PC-3 (cell line): Measurements from ENCODE around the gene MYL5.

Experiments used
- EZH2phosphoT487 ChIP-seq: fragments of 300-600 bp; sonication (generic); IDR thresholded peaks from 2 replicates; pipeline ENCODE4 v1.6.1; 2018; ENCODE audit warnings: mild to moderate bottlenecking, antibody characterized with exemption, low read length, borderline replicate concordance
- TF ChIP-seq, protein P1 (sequence below): fragments of 300-600 bp; sonication (generic); conservative IDR thresholded peaks from 2 replicates; pipeline ENCODE4 v1.5.1; 2017; ENCODE audit warnings: antibody characterized with exemption, low read depth, mild to moderate bottlenecking, low read length

GRCh38 chr4:656436-657337 is 17.7 kb upstream of the MYL5 start:
- TF ChIP-seq, protein P1, sequence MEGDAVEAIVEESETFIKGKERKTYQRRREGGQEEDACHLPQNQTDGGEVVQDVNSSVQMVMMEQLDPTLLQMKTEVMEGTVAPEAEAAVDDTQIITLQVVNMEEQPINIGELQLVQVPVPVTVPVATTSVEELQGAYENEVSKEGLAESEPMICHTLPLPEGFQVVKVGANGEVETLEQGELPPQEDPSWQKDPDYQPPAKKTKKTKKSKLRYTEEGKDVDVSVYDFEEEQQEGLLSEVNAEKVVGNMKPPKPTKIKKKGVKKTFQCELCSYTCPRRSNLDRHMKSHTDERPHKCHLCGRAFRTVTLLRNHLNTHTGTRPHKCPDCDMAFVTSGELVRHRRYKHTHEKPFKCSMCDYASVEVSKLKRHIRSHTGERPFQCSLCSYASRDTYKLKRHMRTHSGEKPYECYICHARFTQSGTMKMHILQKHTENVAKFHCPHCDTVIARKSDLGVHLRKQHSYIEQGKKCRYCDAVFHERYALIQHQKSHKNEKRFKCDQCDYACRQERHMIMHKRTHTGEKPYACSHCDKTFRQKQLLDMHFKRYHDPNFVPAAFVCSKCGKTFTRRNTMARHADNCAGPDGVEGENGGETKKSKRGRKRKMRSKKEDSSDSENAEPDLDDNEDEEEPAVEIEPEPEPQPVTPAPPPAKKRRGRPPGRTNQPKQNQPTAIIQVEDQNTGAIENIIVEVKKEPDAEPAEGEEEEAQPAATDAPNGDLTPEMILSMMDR, result no peak
- no peak for TF ChIP-seq EZH2phosphoT487
